AG04450 (cell line): ENCODE data around the gene RAPSN. TPM values are rescaled to one million over a fixed set of nuclear protein-coding genes. Genes with fewer than 3 reads are reported as not detected.
A peak's percentile ranks its signal among the peaks of the same experiment; 100 is the strongest.

Experiments
- CTCF ChIA-PET: fragments of 300-600, 350-600 bp; formaldehyde crosslinking; extraction: SDS; loops from one replicate; lab custom pipeline; 2022; ENCODE audit warnings: antibody characterized with exemption, inconsistent platforms; lab: Charles Lee
- POLR2A ChIA-PET: fragments of 350-600 bp; formaldehyde crosslinking; extraction: SDS; loops from one replicate; lab custom pipeline; 2021; ENCODE audit warnings: antibody characterized with exemption, inconsistent platforms; lab: Yijun Ruan, JAX
- DNase-seq: peaks from one replicate; pipeline ENCODE4 v3.0.0-alpha.2; 2011; ENCODE audit warnings: low read depth, low spot score
- H3K27ac ChIP-seq: one replicate; pipeline ENCODE4 v1.5.1; 2012; ENCODE audit warnings: low read depth, low read length, control low read depth
- H3K27me3 ChIP-seq: one replicate; pipeline ENCODE4 v1.6.0; 2012; ENCODE audit warnings: low read length; ENCODE audit not compliant: control insufficient read depth, insufficient read depth
- H3K4me3 ChIP-seq: 2 replicates; pipeline ENCODE4 v1.5.1; 2011; ENCODE audit warnings: mild to moderate bottlenecking, low read depth, low read length, control low read depth
- H3K9me3 ChIP-seq: 2 replicates; pipeline ENCODE4 v1.5.1; 2012; ENCODE audit warnings: low read length; ENCODE audit not compliant: control insufficient read depth, insufficient read depth
- polyA plus RNA-seq: library from polyadenylated mRNA; depleted of rRNA; stranded (reverse); fragments of >200 nt; gene quantifications from 2 replicates; pipeline ENCODE4 v1.2.3, GENCODE V29; 2011
- TF ChIP-seq, protein P1 (sequence below): IDR thresholded peaks from 2 replicates; pipeline ENCODE4 v1.5.1; 2011; ENCODE audit warnings: low read depth, low read length, control low read depth, inconsistent platforms

The RAPSN gene
- polyA plus RNA-seq, 1 experiment: not detected

DNA sequence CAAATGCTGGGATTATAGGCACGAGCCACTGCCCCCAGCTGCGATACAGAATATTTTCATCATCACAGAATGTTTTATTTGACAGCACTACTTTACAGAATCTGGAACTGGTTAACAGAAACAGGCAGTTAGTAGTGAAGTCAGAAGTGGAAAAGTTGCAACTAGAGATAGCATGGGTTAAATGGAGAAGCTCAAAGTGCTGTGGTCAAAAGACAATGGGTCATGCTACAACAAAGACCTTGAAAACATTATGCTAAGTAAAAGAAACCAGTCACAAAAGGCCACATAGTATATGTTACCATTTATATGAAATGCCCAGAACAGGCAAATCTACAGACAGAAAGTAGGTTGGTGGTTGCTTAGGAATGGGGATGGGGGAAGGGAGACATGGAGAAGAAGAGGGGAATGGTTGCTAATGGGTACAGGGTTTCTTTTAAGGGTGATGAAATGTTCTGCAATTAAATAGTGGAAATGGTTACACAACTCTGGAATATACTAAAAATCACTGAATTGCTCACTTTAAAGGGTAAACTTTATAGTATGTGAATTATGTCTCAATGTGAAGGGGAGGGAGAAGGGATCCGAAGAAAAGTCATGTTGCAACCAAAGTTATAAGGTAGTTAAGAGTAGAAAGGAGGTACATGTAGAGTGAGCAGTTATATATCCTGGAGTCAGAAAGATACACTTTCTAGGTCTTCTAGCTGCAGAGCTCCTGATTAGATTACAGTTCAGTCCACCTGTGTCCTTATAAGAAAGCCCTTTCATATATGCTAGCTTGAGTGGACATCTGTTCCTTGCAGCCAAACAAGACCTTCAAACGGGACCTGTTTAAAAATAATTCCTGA is 46.3 kb upstream of the RAPSN start:
- TF ChIP-seq, protein P1, sequence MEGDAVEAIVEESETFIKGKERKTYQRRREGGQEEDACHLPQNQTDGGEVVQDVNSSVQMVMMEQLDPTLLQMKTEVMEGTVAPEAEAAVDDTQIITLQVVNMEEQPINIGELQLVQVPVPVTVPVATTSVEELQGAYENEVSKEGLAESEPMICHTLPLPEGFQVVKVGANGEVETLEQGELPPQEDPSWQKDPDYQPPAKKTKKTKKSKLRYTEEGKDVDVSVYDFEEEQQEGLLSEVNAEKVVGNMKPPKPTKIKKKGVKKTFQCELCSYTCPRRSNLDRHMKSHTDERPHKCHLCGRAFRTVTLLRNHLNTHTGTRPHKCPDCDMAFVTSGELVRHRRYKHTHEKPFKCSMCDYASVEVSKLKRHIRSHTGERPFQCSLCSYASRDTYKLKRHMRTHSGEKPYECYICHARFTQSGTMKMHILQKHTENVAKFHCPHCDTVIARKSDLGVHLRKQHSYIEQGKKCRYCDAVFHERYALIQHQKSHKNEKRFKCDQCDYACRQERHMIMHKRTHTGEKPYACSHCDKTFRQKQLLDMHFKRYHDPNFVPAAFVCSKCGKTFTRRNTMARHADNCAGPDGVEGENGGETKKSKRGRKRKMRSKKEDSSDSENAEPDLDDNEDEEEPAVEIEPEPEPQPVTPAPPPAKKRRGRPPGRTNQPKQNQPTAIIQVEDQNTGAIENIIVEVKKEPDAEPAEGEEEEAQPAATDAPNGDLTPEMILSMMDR: no peak
- ChIA-PET POLR2A (interaction anchor here (0.7 kb wide), 1 partner anchor 11 kb away, joined by 3 read pairs; no protein-coding TSS in a partner anchor), CTCF (interaction anchor here (1.5 kb wide), 1 partner anchor 56 kb away, joined by 3 read pairs; no protein-coding TSS in a partner anchor)
- no peaks in the 10 kb centered on the region for H3K27me3 ChIP-seq
- H3K27ac ChIP-seq: peak overlapping the region; percentile 47
- H3K9me3 ChIP-seq: no peaks in the 10 kb centered on the region
- DNase-seq: peak; percentile 18
- no peak overlapping the region for H3K4me3 ChIP-seq

DNA sequence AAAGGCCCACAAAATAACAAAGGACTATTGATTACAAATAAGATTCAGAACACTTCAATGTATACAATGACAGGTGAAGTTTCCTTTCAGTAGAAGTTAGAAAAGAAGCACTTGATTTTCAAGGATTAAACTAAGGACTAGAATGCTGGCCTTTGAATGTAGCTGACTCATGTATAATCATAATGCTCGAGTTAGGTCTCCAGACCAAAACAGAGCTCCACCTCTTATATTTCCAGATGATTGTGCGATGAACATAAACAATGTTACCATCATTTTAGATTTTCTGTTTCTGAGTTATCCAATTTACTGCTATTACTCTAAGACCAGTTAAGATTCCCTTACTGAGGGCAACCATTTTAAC is 40.4 kb upstream of the RAPSN start:
- no peaks in the 10 kb centered on the region for H3K9me3 ChIP-seq
- ChIA-PET POLR2A (no interaction called here), CTCF (interaction anchor here (1.0 to 1.9 kb wide), 3 partner anchors 35 to 128 kb away, joined by 3 to 7 read pairs (median 6); no protein-coding TSS in a partner anchor)
- H3K27me3 ChIP-seq: no peaks in the 10 kb centered on the region
- peak; percentile 39 for DNase-seq
- H3K27ac ChIP-seq: no peak overlapping the region
- H3K4me3 ChIP-seq: no peak overlapping the region
- TF ChIP-seq, protein P1: no peak

DNA sequence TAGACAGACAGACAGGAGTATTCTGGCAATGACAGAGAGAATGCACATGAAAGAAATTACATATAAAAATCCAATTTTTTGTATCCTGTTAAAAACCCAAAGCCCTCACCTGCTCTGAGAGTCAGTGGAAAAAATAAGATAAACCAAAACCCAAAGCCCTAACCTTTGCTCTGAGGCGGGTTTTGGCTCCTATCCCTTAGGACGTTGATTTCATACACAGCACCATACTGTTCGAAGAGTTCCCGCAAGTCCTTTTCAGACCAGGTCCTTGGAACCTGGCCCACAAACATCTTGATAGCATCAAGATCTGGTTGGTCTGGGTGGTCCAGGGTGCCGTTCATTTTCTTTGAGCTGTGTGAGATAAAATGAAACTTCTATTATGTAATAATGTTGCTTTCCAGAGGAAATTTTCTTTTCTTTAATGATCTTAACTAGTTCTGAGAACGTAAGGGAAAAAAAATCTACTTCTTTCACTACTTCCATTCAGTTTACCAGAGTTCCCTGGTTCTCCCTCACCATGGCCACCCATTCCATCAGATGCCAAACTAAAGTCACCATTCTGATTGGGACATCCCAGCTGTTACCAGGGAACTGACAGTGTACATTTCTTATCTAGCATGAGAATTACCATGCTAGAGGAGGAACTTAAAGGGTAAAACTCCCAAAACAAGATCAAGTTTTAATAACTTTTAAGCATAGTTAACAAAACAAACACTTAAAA is 39.9 kb upstream of the RAPSN start:
- H3K27ac ChIP-seq: no peak overlapping the region
- H3K27me3 ChIP-seq: no peaks in the 10 kb centered on the region
- TF ChIP-seq, protein P1: no peak
- H3K4me3 ChIP-seq: no peak overlapping the region
- ChIA-PET CTCF (interaction anchor here (1.0 to 1.9 kb wide), 3 partner anchors 34 to 128 kb away, joined by 3 to 7 read pairs (median 6); no protein-coding TSS in a partner anchor), POLR2A (no interaction called here)
- no peak for DNase-seq
- H3K9me3 ChIP-seq: no peaks in the 10 kb centered on the region

DNA sequence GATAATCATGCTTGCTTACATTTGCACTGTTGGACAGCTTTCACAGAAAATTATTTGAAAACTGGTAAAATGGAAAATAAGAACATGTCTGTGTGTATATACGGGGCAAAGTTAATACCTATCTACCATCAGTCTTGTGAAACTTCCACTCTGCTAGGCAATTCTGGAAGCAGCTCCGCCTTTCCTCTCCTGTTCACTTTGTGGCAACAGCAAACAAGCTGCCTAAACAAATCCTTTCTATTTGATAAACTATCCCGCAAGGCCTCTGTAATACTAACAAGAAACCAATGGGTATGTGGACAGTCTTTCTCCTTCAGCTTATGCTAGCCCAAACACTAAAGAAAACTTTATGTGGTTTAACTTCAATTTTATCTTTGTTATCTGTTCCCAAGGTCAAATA is 39.2 kb upstream of the RAPSN start:
- H3K4me3 ChIP-seq: no peak overlapping the region
- ChIA-PET CTCF (interaction anchor here (1.0 kb wide), 1 partner anchor 34 kb away, joined by 3 read pairs; no protein-coding TSS in a partner anchor), POLR2A (no interaction called here)
- TF ChIP-seq, protein P1: no peak
- no peaks in the 10 kb centered on the region for H3K9me3 ChIP-seq
- no peak overlapping the region for H3K27ac ChIP-seq
- no peaks in the 10 kb centered on the region for H3K27me3 ChIP-seq
- no peak for DNase-seq
